Activated CD4-positive, alpha-beta T cell treated with anti-CD3 and anti-CD28 coated beads, Interleukin-2, amount 50 U/mL, for 48 hours (primary cell): ENCODE results near the gene KLRF2.

Experiments used
- DNase-seq, 2 experiments: peaks; one replicate each; pipeline ENCODE4 v3.0.0-alpha.2; 2020

The KLRF2 gene

GRCh38 chr12:9941838-9942237 is 60.5 kb downstream of the KLRF2 start:
- DNase-seq, result no peak

GRCh38 chr12:9943240-9943639 is 62.0 kb downstream of the KLRF2 start:
- peak in 1 of 2 experiments; percentile 9 for DNase-seq

GRCh38 chr12:9944391-9944790 is 63.1 kb downstream of the KLRF2 start:
- no peak for DNase-seq
